WI38 (cell line): ENCODE data around the gene CATSPERZ.
"Not testable (repeated sequence)": the region's sequence is repeated elsewhere in the genome, so short reads cannot be mapped to it uniquely, and the experiment has no call there.

Source experiments
- H3K4me3 ChIP-seq: 2 replicates; pipeline ENCODE4 v1.5.1; 2011; ENCODE audit warnings: low read depth, mild to moderate bottlenecking, control low read depth, low read length
- TF ChIP-seq, protein P1 (sequence below): IDR thresholded peaks from 2 replicates; pipeline ENCODE4 v1.5.1; 2012; ENCODE audit warnings: low read depth, mild to moderate bottlenecking, control low read depth, low read length

CATSPERZ gene

DNA sequence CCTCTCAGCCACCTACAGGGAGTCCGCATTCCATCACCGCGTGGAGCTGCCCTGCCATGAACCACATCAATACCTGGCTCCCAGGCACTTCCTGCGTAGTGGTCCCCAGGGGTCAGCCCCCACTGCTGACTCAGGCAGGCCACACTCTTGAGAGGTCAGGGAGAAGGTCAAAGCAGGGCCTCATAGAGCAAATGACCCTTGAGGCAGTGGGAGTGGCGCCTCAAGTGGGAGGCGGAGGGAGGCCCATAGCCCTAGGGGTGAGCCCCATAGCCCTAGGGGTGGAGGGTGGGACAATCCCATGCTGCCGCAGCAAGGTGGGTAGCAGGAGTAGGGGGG lies 22.7 kb downstream of the CATSPERZ start:
- TF ChIP-seq, protein P1, sequence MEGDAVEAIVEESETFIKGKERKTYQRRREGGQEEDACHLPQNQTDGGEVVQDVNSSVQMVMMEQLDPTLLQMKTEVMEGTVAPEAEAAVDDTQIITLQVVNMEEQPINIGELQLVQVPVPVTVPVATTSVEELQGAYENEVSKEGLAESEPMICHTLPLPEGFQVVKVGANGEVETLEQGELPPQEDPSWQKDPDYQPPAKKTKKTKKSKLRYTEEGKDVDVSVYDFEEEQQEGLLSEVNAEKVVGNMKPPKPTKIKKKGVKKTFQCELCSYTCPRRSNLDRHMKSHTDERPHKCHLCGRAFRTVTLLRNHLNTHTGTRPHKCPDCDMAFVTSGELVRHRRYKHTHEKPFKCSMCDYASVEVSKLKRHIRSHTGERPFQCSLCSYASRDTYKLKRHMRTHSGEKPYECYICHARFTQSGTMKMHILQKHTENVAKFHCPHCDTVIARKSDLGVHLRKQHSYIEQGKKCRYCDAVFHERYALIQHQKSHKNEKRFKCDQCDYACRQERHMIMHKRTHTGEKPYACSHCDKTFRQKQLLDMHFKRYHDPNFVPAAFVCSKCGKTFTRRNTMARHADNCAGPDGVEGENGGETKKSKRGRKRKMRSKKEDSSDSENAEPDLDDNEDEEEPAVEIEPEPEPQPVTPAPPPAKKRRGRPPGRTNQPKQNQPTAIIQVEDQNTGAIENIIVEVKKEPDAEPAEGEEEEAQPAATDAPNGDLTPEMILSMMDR, result no peak
- H3K4me3 ChIP-seq, result no peak overlapping the region

DNA sequence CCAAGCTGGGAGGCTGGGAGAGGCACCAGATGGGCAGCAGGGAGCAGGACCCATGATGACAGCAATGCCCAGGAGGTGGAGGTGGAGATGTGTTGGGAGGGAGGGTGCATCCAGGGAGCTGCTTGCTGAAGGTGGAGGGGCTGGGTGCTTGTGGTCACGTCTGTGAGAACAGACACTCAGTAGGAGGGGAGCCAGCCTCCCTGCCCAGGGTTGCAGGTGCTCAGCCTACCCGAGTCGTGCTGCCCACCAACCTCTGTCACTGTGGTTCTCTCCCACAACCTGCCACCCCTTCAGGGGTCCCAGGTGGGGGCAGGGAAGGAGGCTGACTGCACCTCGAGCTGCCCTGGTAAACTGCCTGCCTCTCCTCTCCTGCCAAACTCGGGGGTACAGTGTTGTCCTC lies 23.2 kb downstream of the CATSPERZ start:
- TF ChIP-seq, protein P1, result no peak
- H3K4me3 ChIP-seq, result no peak overlapping the region

DNA sequence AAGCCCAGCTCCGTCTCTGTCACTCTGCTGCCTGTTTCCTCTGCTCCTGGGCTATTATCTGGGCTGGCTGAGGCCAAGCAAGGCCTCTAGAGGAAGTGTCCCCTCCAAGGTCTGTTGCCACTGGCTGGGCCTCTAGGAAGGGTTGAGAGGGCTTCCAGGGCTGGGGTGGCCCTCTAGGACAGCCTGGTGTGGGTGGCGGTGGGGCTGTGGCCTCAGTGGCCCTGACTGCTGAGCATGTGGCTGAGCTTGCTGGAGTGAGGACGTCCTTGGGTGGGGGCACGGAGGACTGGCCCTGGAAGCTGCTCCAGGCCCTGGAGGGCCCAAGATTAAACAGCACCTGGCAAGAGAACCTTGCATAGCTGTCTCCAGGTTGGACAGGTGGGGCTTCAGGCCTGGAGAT lies 23.8 kb downstream of the CATSPERZ start:
- H3K4me3 ChIP-seq, result not testable (repeated sequence)

DNA sequence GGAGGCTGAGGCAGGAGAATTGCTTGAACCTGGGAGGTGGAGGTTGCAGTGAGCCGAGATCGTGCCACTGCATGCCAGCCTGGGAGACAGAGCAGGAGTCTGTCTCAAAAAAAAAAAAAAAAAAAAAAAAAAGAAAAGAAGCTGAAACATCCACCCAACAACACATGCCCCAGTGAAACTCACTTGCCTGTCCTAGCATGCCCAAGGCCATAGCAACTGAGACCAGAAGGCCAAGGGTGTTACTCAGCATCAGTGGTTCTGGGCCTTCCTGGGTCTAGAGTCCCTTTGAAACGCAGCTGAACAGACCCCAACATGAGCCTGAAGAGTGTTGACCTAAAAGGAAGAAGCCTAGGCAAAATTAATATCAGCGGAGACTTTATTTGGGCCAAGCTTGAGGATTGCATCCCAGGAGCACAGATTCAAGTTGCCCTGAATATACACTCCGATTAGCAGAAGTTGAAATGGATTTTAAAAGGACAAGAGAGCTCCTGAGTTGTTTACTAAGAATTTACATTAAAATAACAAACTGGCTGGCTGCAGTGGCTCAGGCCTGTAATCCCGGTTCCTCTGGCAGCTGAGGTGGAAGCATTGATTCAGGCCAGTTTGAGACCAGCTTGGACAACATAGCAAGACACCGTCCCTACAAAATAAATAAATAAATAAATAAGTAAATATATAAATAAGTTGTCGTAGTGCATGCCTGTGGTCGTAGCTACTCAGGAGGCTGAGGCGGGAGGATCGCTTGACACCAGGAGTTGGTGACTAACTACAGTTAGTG lies 24.7 kb downstream of the CATSPERZ start:
- TF ChIP-seq, protein P1, result no peak
- no peak overlapping the region for H3K4me3 ChIP-seq

DNA sequence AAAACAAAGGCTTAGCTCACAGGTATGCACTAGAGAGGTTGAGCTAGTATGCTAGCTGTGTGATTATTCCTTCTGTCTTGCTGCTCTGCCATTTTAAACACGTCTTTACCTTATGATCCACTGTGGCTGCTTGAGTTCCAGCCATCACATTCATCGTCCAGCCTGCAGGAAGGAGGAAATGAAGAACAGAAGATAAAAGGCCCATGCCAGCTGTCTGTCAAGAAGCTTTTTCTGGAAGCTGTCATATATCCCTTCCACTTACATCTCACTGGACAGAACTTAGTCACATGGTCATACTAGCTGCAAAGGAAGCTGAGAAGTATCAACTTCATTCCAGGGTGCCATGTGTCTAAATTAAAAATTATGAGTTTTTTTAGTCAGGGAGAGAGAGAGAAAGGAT lies 27.2 kb downstream of the CATSPERZ start:
- TF ChIP-seq, protein P1, result no peak
- H3K4me3 ChIP-seq, result no peak overlapping the region

DNA sequence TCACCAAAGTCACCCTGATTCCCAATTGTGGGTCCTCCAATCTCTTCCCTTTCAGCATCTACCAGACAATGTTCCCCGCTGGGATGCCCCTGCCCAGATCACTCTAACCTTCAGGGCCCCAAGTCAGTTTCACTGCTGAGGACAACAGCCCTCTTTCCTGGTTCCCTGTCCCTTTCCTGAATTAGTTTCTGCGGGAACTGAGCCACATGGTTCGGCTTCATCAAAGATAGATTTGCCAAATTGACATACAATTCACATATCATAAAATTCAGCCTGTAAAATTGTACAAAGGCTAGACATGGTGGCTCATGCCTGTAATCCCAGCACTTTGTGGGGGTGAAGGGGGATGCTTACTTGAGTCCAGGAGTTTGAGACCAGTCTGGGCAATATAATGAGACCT lies 27.8 kb downstream of the CATSPERZ start:
- H3K4me3 ChIP-seq, result no peak overlapping the region
- TF ChIP-seq, protein P1, result no peak

DNA sequence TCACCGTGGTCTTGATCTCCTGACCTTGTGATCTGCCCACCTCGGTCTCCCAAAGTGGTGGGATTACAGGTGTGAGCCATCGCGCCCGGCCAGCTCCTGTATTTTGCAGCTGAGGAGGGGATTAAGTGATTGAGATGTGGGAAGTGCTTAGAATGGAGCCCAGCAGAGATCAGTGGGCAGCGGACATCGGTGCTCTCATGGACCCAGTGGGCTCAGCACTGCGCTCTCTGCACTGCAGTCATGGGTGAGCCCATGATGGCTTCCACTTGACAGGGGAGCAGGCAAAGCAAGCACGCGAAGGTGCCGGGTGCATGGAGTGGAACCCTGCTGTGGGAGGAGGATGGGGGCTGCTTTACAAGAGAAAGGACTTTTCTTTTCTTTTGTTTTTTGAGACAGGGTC lies 30.7 kb downstream of the CATSPERZ start:
- TF ChIP-seq, protein P1, result no peak
- no peak overlapping the region for H3K4me3 ChIP-seq
